ENCODE data around the gene ITGA5. TPM values are rescaled to one million over a fixed set of nuclear protein-coding genes. Genes with fewer than 3 reads are reported as not detected.

Gene ITGA5
- total and polyA plus RNA-seq, 9 of the 15 experiments (the other 6 are each of a cell fraction or from before 2014, with no cell fraction given): 9.1 to 82.1 (median 47.4) TPM

- peak; percentile 42; the same call in 1 of the 2 replicates for TF ChIP-seq ZBTB26 (CRISPR knock-in tag; IDR thresholded peaks at IDR 0.05)
- TF ChIP-seq XRCC5 (IDR thresholded peaks at IDR 0.05; ENCODE audit: low read depth, low read length): peak; percentile 72; the same call in 1 of the 2 replicates
- TF ChIP-seq HCFC1 (IDR thresholded peaks at IDR 0.05; ENCODE audit: low read depth, low read length): peak; percentile 29; the same call in 1 of the 2 replicates
- TF ChIP-seq RAD21 (CRISPR knock-in tag; conservative IDR thresholded peaks at IDR 0.05 in 1 of 2, IDR thresholded peaks at IDR 0.05 in 1 of 2): peak; percentile 95
- no peak for TF ChIP-seq EP400 (IDR thresholded peaks at IDR 0.05)
- TF ChIP-seq, protein P1, sequence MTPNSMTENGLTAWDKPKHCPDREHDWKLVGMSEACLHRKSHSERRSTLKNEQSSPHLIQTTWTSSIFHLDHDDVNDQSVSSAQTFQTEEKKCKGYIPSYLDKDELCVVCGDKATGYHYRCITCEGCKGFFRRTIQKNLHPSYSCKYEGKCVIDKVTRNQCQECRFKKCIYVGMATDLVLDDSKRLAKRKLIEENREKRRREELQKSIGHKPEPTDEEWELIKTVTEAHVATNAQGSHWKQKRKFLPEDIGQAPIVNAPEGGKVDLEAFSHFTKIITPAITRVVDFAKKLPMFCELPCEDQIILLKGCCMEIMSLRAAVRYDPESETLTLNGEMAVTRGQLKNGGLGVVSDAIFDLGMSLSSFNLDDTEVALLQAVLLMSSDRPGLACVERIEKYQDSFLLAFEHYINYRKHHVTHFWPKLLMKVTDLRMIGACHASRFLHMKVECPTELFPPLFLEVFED (CRISPR knock-in tag; conservative IDR thresholded peaks at IDR 0.05): 0 out of 2 replicates have a peak, but pooled peaks have one; percentile 22
- peak; percentile 24; the same call in 1 of the 2 replicates for TF ChIP-seq HBP1 (CRISPR knock-in tag; IDR thresholded peaks at IDR 0.05)
- 0 out of 2 replicates have a peak, but pooled peaks have one; percentile 22 for TF ChIP-seq NFIC (IDR thresholded peaks at IDR 0.05)
- peak; percentile 94 for TF ChIP-seq ARID2 (IDR thresholded peaks at IDR 0.05)
- TF ChIP-seq PRMT5 (CRISPR knock-in tag; IDR thresholded peaks at IDR 0.05): no peak
- TF ChIP-seq DEAF1 (CRISPR knock-in tag; IDR thresholded peaks at IDR 0.05): peak; percentile 92
- no peak for TF ChIP-seq ZNF431 (CRISPR knock-in tag; IDR thresholded peaks at IDR 0.05)
- TF ChIP-seq ELF4 (CRISPR knock-in tag; IDR thresholded peaks at IDR 0.05): 0 out of 2 replicates have a peak, but pooled peaks have one; percentile 37
- TF ChIP-seq ESRRA (IDR thresholded peaks at IDR 0.05; ENCODE audit: borderline replicate concordance, low read depth): peak; percentile 69; the same call in 1 of the 2 replicates
- peak; percentile 94 for TF ChIP-seq CTCFL (IDR thresholded peaks at IDR 0.05; ENCODE audit: borderline replicate concordance, insufficient read depth, low read depth, low read length, poor library complexity, severe bottlenecking)
- TF ChIP-seq DNMT1 (IDR thresholded peaks at IDR 0.05): no peak
- TF ChIP-seq NELFE (IDR thresholded peaks at IDR 0.05; ENCODE audit: insufficient read depth, insufficient read length): no peak
- peak; percentile 35; the same call in 1 of the 2 replicates for TF ChIP-seq THRAP3 (IDR thresholded peaks at IDR 0.05; ENCODE audit: borderline replicate concordance)
- TF ChIP-seq NR2C1 (IDR thresholded peaks at IDR 0.05): peak; percentile 76; the same call in 1 of the 2 replicates
- TF ChIP-seq NR2C1 (tag; IDR thresholded peaks at IDR 0.05): peak; percentile 50
Observed at GRCh38 chr12:54398995-54399793, 19.9 kb downstream of the ITGA5 start (continued).
